Heart left ventricle (tissue), 16 donors: ENCODE measurements around the gene TNNT1. TPM values are rescaled to one million over a fixed set of nuclear protein-coding genes. Genes with fewer than 3 reads are reported as not detected.

ENCODE experiments used
- ATAC-seq, 4 donors: fragments of 200-7000 bp; cut with Tn5 transposase; one replicate each; pipeline ENCODE4 v1.9.1; 2020 to 2022; ENCODE audit warnings: moderate library complexity in 4 of 4, mild to moderate bottlenecking in 3 of 4, moderate number of reproducible peaks in 1 of 4
- DNase-seq, 5 donors: peaks; one replicate each; pipeline ENCODE4 v3.0.0-alpha.2; 2020
- H3K27ac ChIP-seq, 12 donors: fragments of 200-600 bp; sonication (generic) in 4 of 12; one replicate each; pipeline versions ENCODE4 v1.5.0 to v1.8.0; 2016 to 2022; ENCODE audit warnings: mild to moderate bottlenecking in 2 of 12
- H3K27me3 ChIP-seq, 9 donors: fragments of 200-600 bp; sonication (generic) in 2 of 9; one replicate each; pipeline versions ENCODE4 v1.5.1 to v1.8.0; 2016 to 2022; ENCODE audit warnings: mild to moderate bottlenecking in 3 of 9
- H3K36me3 ChIP-seq, 9 donors: fragments of 200-600 bp; sonication (generic) in 2 of 9; one replicate each; pipeline versions ENCODE4 v1.5.0 to v1.8.0; 2018 to 2022; ENCODE audit warnings: mild to moderate bottlenecking in 2 of 9
- H3K4me1 ChIP-seq, 12 donors: fragments of 200-600 bp; sonication (generic) in 4 of 12; one replicate each; pipeline versions ENCODE4 v1.5.0 to v1.8.0; 2016 to 2022; ENCODE audit warnings: mild to moderate bottlenecking in 3 of 12
- H3K4me3 ChIP-seq, 12 donors: fragments of 200-600 bp; sonication (generic) in 4 of 12; one replicate each; pipeline versions ENCODE4 v1.5.0 to v1.8.0; 2017 to 2022; ENCODE audit warnings: mild to moderate bottlenecking in 9 of 12, moderate library complexity in 4 of 12
- H3K9me3 ChIP-seq, 12 donors: fragments of 200-600 bp; sonication (generic) in 4 of 12; one replicate each; pipeline versions ENCODE4 v1.5.0 to v1.8.0; 2016 to 2022; ENCODE audit warnings: mild to moderate bottlenecking in 1 of 12
- CTCF ChIP-seq, 12 donors: fragments of 200-600 bp; sonication (generic) in 4 of 12; IDR thresholded peaks; one replicate each; pipeline versions ENCODE4 v1.5.0 to v1.8.0; 2018 to 2022; ENCODE audit warnings: antibody characterized with exemption in 12 of 12, mild to moderate bottlenecking in 5 of 12
- POLR2A ChIP-seq, 2 donors: fragments of 450-650 bp; IDR thresholded peaks; one replicate each; pipeline ENCODE4 v1.6.1; 2017; ENCODE audit warnings: antibody characterized with exemption in 2 of 2, mild to moderate bottlenecking in 2 of 2, moderate library complexity in 2 of 2
- WGBS, 4 donors: extraction: QIAGEN DNeasy Blood & Tissue Kit in 2 of 4; methylation state at CpG; one replicate each; pipeline versions ENCODE4 v1.1.5 to v1.1.7; 2013 to 2018; 5-methylcytosine and 5-hydroxymethylcytosine counted together
- intact Hi-C, 10 donors: fragments of 100-400 bp; cut with DNase I; formaldehyde crosslinking; loops; one replicate each; pipeline versions ENCODE4 v1.11.1 to v1.14.2; 2022
- polyA plus RNA-seq, 2 donors: library from polyadenylated mRNA; stranded (reverse); fragments of 200-250 nt; gene quantifications; one replicate each; pipeline ENCODE4 v1.2.3, GENCODE V29; 2013
- total RNA-seq, 9 donors: library from RNA; depleted of rRNA in 2 of 9; stranded (reverse); fragments of >200 nt in 2 of 9; fragmentation: NEBNext Ultra II Directional in 3 of 9; extraction: Animal tissue kit (Norgen Biotek cat#: 25700) in 3 of 9; gene quantifications; one replicate each; pipeline versions ENCODE4 v1.1.0 to v1.2.4, GENCODE V29; 2016 to 2023
- donor health status: ischemic (EF 13 %, LVEDD 7.1; RV severe dilation, severe dysfunction).
- donor health status: healthy with polysubstance abuse.
- donor health status: DM: no; HTN: yes; CAD: no.
- donor health status: DM: no; HTN: no; CAD: no.
- donor health status: ischemic (EF 25% LVEDD 6.9; RV normal size, moderate dysfunction).
- donor health status: ischemic (EF 25% LVEDD 5.7; RV mildly dilated, moderate dysfunction).
- donor health status: healthy.
- donor health status: DM: yes; HTN: yes; CAD: no.
- donor health status: ischemic (EF 35%, LVEDD 5.7; RV mildly dilated, moderate dysfunction).
- donor health status: nonischemic (EF 11% LVEDD 7.7; RV severe dilation, severe dysfunction).
- donor health status: DM: yes; HTN: yes; CAD: no.
- donor health status: PGD.
- donor health status: ischemic (EF 29% LVEDD 5.4; RV normal size, mild dysfunction).
- donor health status: nonischemic (EF 23%, LVEDD 6.1; RV moderate dilation, normal function).

TNNT1 gene
- total and polyA plus RNA-seq, 11 donors, result 18.7 to 264 (median 58.6) TPM

GRCh38 chr19:55176076-55176475 is 27.1 kb upstream of the TNNT1 start:
- Histone ChIP-seq H3K9me3 (no peaks in the 10 kb centered on the region), H3K4me3 (no peak overlapping the region), H3K27ac (no peak overlapping the region), H3K4me1 (peaks cover 0 to 31% (median 20%) of the 10 kb centered on the region in 12 donors), H3K27me3 (peaks cover 43 to 99% (median 85%) of the 10 kb centered on the region in 9 donors), H3K36me3 (no peaks in the 10 kb centered on the region)
- ATAC-seq (no peak), DNase-seq (no peak)
- no peak for TF ChIP-seq POLR2A (IDR thresholded peaks at IDR 0.05)
- no peak for TF ChIP-seq CTCF (IDR thresholded peaks at IDR 0.05)
- intact Hi-C loops, result no loop called here
- WGBS, 4 donors, result 0 to 41% (median 34%) methylated on average over 1 to 2 of the region's 2 CpGs

GRCh38 chr19:55175117-55175867 is 26.3 kb upstream of the TNNT1 start:
- no peaks in the 10 kb centered on the region for H3K36me3 ChIP-seq
- no peaks in the 10 kb centered on the region for H3K9me3 ChIP-seq
- 47 to 66% (median 57%) methylated on average over 43 of the region's 43 CpGs for WGBS, 4 donors
- ATAC-seq, result no peak
- DNase-seq, result no peak
- H3K27ac ChIP-seq, result no peak overlapping the region
- H3K4me3 ChIP-seq, result no peak overlapping the region
- no peak for TF ChIP-seq CTCF (IDR thresholded peaks at IDR 0.05)
- no peak for TF ChIP-seq POLR2A (IDR thresholded peaks at IDR 0.05)
- peaks cover 0 to 31% (median 20%) of the 10 kb centered on the region in 12 donors for H3K4me1 ChIP-seq
- intact Hi-C loops, result no loop called here
- H3K27me3 ChIP-seq, result peaks cover 44 to 97% (median 85%) of the 10 kb centered on the region in 9 donors

GRCh38 chr19:55174425-55175116 is 25.6 kb upstream of the TNNT1 start:
- intact Hi-C loops, result no loop called here
- no peak for ATAC-seq
- Histone ChIP-seq H3K27me3 (peaks cover 44 to 97% (median 84%) of the 10 kb centered on the region in 9 donors), H3K4me3 (peak overlapping the region in 1 of 12 donors; percentile 53), H3K9me3 (no peaks in the 10 kb centered on the region), H3K27ac (no peak overlapping the region), H3K36me3 (no peaks in the 10 kb centered on the region), H3K4me1 (peaks cover 0 to 23% (median 15%) of the 10 kb centered on the region in 12 donors)
- no peak for DNase-seq
- 49 to 66% (median 61%) methylated on average over 20 to 21 of the region's 21 CpGs for WGBS, 4 donors
- no peak for TF ChIP-seq POLR2A (IDR thresholded peaks at IDR 0.05)
- TF ChIP-seq CTCF (IDR thresholded peaks at IDR 0.05), result no peak

GRCh38 chr19:55173714-55174409 is 24.9 kb upstream of the TNNT1 start:
- H3K9me3 ChIP-seq, result no peaks in the 10 kb centered on the region
- H3K4me1 ChIP-seq, result peaks cover 0 to 16% (median 8%) of the 10 kb centered on the region in 12 donors
- H3K36me3 ChIP-seq, result no peaks in the 10 kb centered on the region
- peak overlapping the region in 11 of 12 donors; percentile 0 to 53 (median 44) for H3K4me3 ChIP-seq
- intact Hi-C loops, result no loop called here
- 0 to 2% (median 1%) methylated on average over 17 to 37 of the region's 37 CpGs for WGBS, 4 donors
- no peak overlapping the region for H3K27ac ChIP-seq
- ATAC-seq, result peak in 3 of 4 donors; percentile 74 to 77 (median 77)
- H3K27me3 ChIP-seq, result peaks cover 48 to 98% (median 85%) of the 10 kb centered on the region in 9 donors
- TF ChIP-seq CTCF (IDR thresholded peaks at IDR 0.05) (no peak), POLR2A (IDR thresholded peaks at IDR 0.05) (no peak)
- peak in 4 of 5 donors; percentile 53 to 67 (median 64) for DNase-seq
